K562 (cell line): ENCODE results near the gene HINT3. TPM values are rescaled to one million over a fixed set of nuclear protein-coding genes. Genes with fewer than 3 reads are reported as not detected.

ENCODE experiments used
- CHD4 ChIP-seq: fragments of 200-600 bp; sonication (generic); IDR thresholded peaks from 3 replicates; pipeline ENCODE4 v1.6.1; 2012; ENCODE audit warnings: low read depth, mild to moderate bottlenecking, mixed read lengths, low read length, inconsistent platforms; ENCODE audit not compliant: insufficient read depth, insufficient replicate concordance, poor library complexity, severe bottlenecking
- COPS2 ChIP-seq: fragments of 450-650 bp; conservative IDR thresholded peaks from 2 replicates; pipeline ENCODE4 v1.6.1; 2016; ENCODE audit warnings: mild to moderate bottlenecking, moderate library complexity
- CTBP1 ChIP-seq: fragments of 450-650 bp; IDR thresholded peaks from 2 replicates; pipeline ENCODE4 v1.6.1; 2016; ENCODE audit warnings: borderline replicate concordance
- ELF4 ChIP-seq: fragments of 450-650 bp; formaldehyde crosslinking; IDR thresholded peaks from 2 replicates; pipeline ENCODE4 v1.4.0; 2022; ENCODE audit warnings: missing genetic modification characterization
- ETV1 ChIP-seq: fragments of 450-650 bp; conservative IDR thresholded peaks from 2 replicates; pipeline ENCODE4 v1.6.1; 2016; ENCODE audit warnings: missing genetic modification characterization, control low read depth, low read depth, missing compliant biosample characterization
- EZH2 ChIP-seq: IDR thresholded peaks from 2 replicates; pipeline ENCODE4 v1.6.1; 2012; ENCODE audit warnings: low read depth, mild to moderate bottlenecking, inconsistent platforms, low read length, borderline replicate concordance
- HSF4 ChIP-seq: fragments of 250-450 bp; sonication (Bioruptor Pico); IDR thresholded peaks from 2 replicates; pipeline ENCODE4 v2.1.2; 2022; ENCODE audit warnings: mild to moderate bottlenecking, moderate library complexity, borderline replicate concordance
- MEIS2 ChIP-seq: fragments of 450-650 bp; IDR thresholded peaks from 2 replicates; pipeline ENCODE4 v1.6.1; 2014; ENCODE audit warnings: mild to moderate bottlenecking; ENCODE audit not compliant: partially characterized antibody
- MTF1 ChIP-seq: fragments of 250-450 bp; sonication (Bioruptor Pico); IDR thresholded peaks from 2 replicates; pipeline ENCODE4 v1.9.0; 2021; ENCODE audit warnings: moderate library complexity, mild to moderate bottlenecking, inconsistent platforms, borderline replicate concordance
- NR0B1 ChIP-seq: fragments of 450-650 bp; IDR thresholded peaks from one replicate; pipeline ENCODE4 v1.6.1; 2018; ENCODE audit warnings: mild to moderate bottlenecking, moderate library complexity; ENCODE audit not compliant: partially characterized antibody
- NRF1 ChIP-seq, 2 experiments: fragments of 450-650 bp; IDR thresholded peaks in 1 of 2; conservative IDR thresholded peaks in 1 of 2; 2 replicates each; pipeline ENCODE4 v1.6.1; 2014; ENCODE audit warnings: mild to moderate bottlenecking in 2 of 2
- RBM22 ChIP-seq: fragments of 200-400 bp; formaldehyde crosslinking; IDR thresholded peaks from 2 replicates; pipeline ENCODE4 v1.6.1; 2018; ENCODE audit warnings: low read length, low read depth; ENCODE audit not compliant: poor library complexity, severe bottlenecking
- SMAD1 ChIP-seq: fragments of 150-350 bp; IDR thresholded peaks from 2 replicates; pipeline ENCODE4 v1.6.1; 2014; ENCODE audit warnings: low read length, low read depth; ENCODE audit not compliant: partially characterized antibody
- SOX6 ChIP-seq: fragments of 450-650 bp; IDR thresholded peaks from 2 replicates; pipeline ENCODE4 v1.6.1; 2014; ENCODE audit warnings: mild to moderate bottlenecking
- ZC3H8 ChIP-seq: fragments of 450-650 bp; IDR thresholded peaks from 2 replicates; pipeline ENCODE4 v1.6.1; 2017
- ZNF124 ChIP-seq: sonication (generic); formaldehyde crosslinking; IDR thresholded peaks from 2 replicates; pipeline ENCODE4 v1.8.1; 2022; ENCODE audit warnings: missing genetic modification reagents
- ZNF395 ChIP-seq: fragments of 200-800 bp; sonication (Bioruptor generic); IDR thresholded peaks from 2 replicates; pipeline ENCODE4 v1.6.1; 2017; ENCODE audit warnings: missing genetic modification characterization, missing compliant biosample characterization
- polyA plus RNA-seq, 8 experiments: library from polyadenylated mRNA; depleted of rRNA in 4 of 8; stranded (reverse) in 5 of 8; unstranded in 3 of 8; fragments of >200 nt; fragmentation: Nextera tagmentation in 2 of 8; fragmentation: Illumina TruSeq in 1 of 8; extraction: Ambion mirVana in 2 of 8; extraction: Trizol in 1 of 8; gene quantifications; 2 replicates each; pipeline versions ENCODE4 v1.2.1 to v1.2.3, GENCODE V29; 2011 to 2014; ENCODE audit warnings: inconsistent platforms in 1 of 8, missing spikeins in 1 of 8
- total RNA-seq, 7 experiments: library from RNA; depleted of rRNA in 6 of 7; stranded (reverse); fragments of >200 nt in 6 of 7; fragmentation: Illumina TruSeq in 2 of 7; extraction: Trizol in 2 of 7; gene quantifications; 2 replicates each; pipeline versions ENCODE4 v1.2.1 to v1.2.3, GENCODE V29; 2011 to 2021; ENCODE audit warnings: low replicate concordance in 1 of 7
- TF ChIP-seq, protein P1 (sequence below): fragments of 250-450 bp; sonication (Bioruptor Pico); IDR thresholded peaks from 2 replicates; pipeline ENCODE4 v1.8.0; 2021; ENCODE audit warnings: borderline replicate concordance, mild to moderate bottlenecking, moderate library complexity; ENCODE audit not compliant: poor library complexity, severe bottlenecking
- TF ChIP-seq, protein P2 (sequence below), 2 experiments: fragments of 450-650 bp in 1 of 2; sonication (generic) in 1 of 2; formaldehyde crosslinking in 1 of 2; IDR thresholded peaks in 1 of 2; conservative IDR thresholded peaks in 1 of 2; 2 replicates each; pipeline versions ENCODE4 v1.6.1 to v1.8.1; 2016 to 2023; ENCODE audit warnings: mild to moderate bottlenecking in 2 of 2, moderate library complexity in 2 of 2, inconsistent platforms in 1 of 2, missing genetic modification reagents in 1 of 2

The HINT3 gene
- total and polyA plus RNA-seq, 9 of the 15 experiments (the other 6 are each of a cell fraction or from before 2014, with no cell fraction given): 1.4 to 16.6 (median 10.8) TPM

DNA sequence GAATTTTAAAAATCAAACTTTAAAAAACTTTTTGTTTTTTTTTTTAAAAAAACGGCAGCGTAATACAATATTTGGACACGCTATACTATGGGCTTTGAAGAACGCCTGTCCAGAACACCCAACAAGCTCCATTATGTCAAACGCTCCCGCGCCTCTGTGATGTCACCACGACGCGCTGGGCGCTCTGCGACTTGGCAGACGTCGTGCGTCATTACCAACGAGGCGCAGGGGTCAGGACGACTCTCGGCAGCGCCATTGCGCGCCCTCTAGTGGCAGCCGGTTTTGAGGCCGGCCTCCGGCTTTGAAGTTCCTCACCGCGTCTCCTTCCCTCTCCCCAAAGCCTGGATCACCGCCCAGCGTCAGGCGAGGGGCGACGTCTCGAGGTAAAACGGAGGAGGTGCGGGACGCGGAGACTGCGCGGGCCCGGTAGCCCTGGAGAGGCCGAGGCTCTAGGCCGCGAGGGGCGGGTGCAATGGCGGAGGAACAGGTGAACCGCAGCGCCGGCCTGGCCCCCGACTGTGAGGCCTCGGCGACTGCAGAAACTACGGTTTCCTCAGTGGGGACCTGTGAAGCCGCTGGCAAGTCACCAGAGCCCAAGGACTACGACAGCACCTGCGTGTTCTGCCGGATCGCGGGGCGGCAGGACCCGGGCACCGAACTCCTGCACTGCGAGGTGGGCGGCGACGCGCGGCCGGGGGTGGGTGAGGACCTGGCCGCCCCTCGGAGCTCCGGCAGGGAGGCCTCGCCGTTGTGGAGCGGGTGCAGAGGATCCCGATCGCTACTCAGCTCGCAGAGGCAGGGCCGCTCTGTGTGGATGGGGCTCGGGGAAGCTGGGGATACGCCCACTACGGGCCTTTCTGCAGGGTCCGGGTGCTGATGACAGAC lies at the start of gene HINT3 (continued):
- TF ChIP-seq EZH2: no peak
- TF ChIP-seq ETV1 (tag): peak; percentile 56
- TF ChIP-seq MTF1 (CRISPR knock-in tag): no peak
- no peak for TF ChIP-seq ZNF395 (CRISPR knock-in tag)
- TF ChIP-seq, protein P1, sequence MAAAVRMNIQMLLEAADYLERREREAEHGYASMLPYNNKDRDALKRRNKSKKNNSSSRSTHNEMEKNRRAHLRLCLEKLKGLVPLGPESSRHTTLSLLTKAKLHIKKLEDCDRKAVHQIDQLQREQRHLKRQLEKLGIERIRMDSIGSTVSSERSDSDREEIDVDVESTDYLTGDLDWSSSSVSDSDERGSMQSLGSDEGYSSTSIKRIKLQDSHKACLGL (CRISPR knock-in tag): no peak
- peak; percentile 93 for TF ChIP-seq CTBP1
- peak; percentile 67 for TF ChIP-seq MEIS2
- peak; percentile 84 to 87 for TF ChIP-seq NRF1 (conservative IDR thresholded peaks at IDR 0.05 in 1 of 2, IDR thresholded peaks at IDR 0.05 in 1 of 2)
- TF ChIP-seq ZC3H8: no peak
- TF ChIP-seq COPS2: no peak
- TF ChIP-seq SMAD1: no peak
- TF ChIP-seq, protein P2, sequence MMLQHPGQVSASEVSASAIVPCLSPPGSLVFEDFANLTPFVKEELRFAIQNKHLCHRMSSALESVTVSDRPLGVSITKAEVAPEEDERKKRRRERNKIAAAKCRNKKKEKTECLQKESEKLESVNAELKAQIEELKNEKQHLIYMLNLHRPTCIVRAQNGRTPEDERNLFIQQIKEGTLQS (IDR thresholded peaks at IDR 0.05): peak; percentile 79
- TF ChIP-seq, protein P2 (CRISPR knock-in tag; conservative IDR thresholded peaks at IDR 0.05): peak; percentile 76
- no peak for TF ChIP-seq RBM22
- TF ChIP-seq SOX6: peak; percentile 80
- TF ChIP-seq ELF4 (CRISPR knock-in tag): no peak
- TF ChIP-seq NR0B1: no peak
- no peak for TF ChIP-seq ZNF124 (CRISPR knock-in tag)
- no peak for TF ChIP-seq CHD4
- no peak for TF ChIP-seq HSF4
